GM19438 (cell line): ENCODE results near the gene FTO.
"Not testable (repeated sequence)": the region's sequence is repeated elsewhere in the genome, so short reads cannot be mapped to it uniquely, and the experiment has no call there.

ENCODE experiments used
- ATAC-seq: cut with Tn5 transposase; IDR thresholded peaks from one replicate; pipeline ENCODE4 v1.9.1; 2021; ENCODE audit warnings: low read depth; ENCODE audit not compliant: unreplicated experiment

FTO gene

DNA sequence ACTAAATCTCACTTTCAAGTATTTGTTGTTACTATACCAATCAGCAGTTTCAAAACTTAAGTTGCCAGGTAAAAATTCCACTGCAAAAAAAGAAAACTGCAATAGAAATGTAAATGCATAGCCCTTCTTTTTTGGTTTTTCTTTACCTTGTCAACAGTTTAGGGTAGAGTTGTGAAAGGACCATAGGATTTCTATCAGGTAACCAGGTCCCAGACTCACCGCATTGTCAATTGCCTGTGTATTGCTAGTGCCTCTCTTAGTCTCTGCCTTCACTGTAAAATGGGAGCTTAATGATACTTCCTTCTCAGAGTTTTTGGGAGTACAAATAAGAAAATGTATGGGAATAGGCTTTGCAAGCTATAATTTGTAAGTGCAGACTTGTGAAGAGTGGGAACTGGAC is 145.0 kb downstream of the FTO start:
- no peak for ATAC-seq

DNA sequence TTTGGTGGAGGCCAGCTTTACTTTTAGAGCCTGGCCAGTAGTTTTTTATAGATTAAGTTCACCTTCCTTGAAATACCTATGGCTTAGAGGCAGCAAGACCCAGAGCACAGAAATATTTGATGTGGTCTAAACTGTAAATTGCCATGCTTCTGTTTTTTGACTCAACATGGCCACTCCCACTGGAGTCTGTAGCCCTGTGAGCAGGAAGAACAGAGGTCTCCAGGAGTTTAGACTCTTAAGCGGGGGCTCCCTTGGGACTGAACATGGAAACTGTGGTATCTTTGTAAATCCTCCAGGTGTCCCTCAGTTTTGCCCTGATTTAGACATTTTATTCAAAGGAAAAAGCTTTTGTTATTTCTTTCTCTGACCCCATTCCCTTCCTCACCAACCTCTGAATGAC is 145.6 kb downstream of the FTO start:
- ATAC-seq, result no peak

DNA sequence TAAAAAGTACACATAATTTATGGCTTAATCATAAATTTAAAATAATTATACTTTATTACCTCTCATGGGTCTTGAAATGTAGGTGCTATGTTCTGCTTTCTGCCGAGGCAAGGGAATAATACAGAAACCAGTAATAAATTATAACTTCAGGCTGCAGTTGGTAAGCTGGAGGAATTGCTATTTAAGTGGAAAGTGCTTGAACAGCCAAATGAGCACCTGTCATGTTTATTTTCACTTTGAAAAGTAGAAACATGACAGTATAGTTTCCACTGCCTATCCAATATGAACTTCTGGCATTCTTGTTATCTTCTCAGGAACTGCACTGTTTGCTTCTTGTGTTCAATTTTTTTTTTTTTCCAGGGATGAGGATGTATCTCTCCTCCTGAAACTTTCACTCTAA is 146.0 kb downstream of the FTO start:
- ATAC-seq, result no peak

DNA sequence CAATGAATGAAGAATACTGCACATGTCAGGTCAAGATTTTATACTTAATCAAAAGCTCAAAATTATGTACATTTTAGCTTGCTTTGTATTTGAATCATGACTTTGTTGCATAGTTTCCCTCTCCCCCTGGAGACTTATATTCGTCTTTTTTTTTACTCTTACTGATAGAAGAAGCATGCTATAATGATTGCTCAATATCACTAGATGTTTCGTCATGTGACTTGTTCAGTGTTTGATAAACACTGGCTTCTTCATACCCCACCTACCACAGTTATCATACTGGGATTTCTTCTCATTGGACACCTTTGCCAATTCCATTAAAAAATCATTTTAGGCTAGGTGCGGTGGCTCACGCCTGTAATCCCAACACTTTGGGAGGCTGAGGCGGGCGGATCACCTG is 148.7 kb downstream of the FTO start:
- ATAC-seq, result no peak

DNA sequence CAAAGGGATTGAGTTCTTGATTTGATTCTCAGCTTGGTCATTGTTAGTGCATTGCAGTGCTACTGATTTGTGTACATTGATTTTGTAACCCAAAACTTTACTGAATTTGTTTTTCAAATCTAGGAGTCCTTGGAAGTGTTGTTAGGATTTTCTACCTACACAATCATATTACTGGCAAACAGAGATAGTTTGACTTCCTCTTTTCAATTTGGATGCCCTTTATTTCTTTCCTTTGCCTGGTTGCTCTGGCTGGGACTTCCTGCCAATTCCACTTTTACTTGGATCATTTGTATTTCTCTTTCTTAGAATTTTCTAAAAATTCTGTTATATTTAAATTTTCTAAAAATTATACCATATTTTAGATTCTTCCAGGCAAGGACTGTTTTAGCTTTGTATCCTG is 151.1 kb downstream of the FTO start:
- ATAC-seq, result no peak

DNA sequence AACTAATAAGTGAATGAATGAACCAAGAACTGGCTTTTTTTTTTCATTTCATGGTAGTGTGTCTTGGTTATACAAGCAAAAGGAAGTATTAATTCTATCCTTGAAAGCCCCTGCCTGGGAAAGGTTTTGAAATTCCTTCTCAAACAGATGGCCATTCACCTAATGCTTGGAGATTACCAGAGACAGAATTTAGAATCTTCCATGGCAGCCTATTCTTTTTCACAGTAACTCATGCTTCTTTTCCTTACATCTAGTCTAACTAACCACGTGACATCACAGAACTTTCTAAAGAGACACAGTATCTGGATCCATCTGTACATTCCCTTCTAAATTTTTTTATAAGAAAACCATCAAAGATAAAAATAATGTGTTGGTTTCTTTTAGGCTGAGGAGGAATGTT is 151.6 kb downstream of the FTO start:
- no peak for ATAC-seq

DNA sequence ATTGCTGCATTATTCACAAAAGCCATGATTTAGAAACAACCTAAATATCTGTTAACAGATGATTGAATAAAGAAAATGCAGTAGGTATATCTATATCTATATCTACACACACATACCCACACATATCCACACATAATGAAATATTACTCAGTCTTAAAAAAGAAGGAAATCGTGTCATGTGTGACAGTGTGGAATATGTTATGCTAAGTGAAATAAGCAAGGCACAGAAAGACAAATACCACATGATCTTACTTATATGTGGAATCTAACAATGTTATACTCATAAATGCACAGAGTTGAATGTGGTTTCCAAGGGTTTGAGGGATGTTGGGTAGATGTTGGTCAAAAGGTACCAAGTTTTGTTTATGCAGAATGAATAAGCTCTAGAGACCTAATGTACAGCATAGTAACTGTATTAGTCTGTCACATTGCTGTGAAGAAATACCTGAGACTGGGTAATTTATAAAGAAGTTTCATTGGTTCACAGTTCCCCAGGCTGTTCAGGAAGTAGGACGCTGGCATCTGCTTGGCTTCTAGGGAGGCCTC is 156.1 kb downstream of the FTO start:
- no peak for ATAC-seq

DNA sequence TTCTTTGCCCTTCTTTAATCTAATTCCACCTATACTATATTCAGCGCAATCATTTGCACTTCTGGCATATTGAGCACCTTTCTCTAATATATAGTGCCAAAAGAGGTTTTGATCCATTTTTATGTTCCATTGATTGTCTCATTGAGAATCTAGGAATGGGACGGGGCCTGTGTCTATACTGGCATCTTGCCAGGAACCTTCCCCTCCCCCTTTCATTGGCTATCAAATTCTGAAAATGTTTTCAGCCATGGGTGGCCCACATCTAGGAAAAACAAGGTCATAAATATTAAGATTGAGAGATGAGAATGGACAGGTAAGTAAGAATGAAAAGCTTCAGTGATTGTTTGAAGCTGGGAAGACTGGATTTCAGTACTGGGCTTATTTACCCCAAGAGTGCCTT is 159.9 kb downstream of the FTO start:
- ATAC-seq, result no peak

DNA sequence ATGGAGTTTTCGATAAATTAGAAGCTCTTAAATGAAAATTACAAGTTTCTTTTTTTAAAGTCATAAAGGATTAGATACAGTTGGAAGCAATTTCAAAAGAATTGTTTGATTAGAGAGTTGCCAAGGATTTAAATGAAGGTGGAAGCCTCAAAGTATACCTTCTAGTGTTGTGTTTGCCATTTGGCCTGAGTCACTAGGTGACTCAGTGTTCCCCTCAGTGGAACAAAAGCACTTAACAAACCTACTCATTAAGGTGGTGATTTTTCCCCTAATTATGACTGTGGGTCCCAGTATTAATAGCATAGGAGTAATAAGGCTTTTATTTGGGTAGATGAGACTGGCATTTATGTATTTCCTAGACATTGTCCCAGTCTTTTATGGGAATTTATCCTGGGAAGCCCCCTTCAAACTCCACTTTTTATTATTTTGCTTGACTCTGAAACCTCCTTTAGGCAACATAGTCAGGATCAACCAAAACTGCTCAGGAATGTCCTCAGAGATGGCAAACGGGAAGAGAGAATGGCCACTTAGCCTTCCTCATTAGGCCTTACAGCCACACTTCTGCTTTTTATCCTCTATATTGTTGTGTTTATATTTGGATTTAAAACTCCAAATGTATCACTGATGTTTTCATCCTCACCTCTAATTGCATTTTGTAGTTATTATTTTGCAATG is 161.0 kb downstream of the FTO start:
- ATAC-seq, result no peak

DNA sequence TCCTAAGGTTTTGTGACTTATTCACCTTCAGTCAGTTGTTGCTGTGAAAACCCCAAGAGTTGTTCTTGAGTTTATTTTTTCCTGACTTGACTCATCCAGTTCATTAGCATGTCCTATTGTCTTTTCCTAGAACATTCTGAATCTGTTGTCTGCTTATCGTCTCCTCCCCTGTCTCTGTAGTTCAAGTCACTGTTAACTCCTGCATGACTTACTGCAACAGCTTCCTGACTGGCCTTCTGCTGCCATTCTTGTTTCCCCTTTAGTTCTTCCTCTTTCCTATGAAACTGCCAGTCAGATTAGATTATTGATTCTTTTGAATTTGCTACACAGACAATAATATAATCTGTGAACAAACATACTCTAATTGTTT is 161.5 kb downstream of the FTO start:
- peak; percentile 70 for ATAC-seq

DNA sequence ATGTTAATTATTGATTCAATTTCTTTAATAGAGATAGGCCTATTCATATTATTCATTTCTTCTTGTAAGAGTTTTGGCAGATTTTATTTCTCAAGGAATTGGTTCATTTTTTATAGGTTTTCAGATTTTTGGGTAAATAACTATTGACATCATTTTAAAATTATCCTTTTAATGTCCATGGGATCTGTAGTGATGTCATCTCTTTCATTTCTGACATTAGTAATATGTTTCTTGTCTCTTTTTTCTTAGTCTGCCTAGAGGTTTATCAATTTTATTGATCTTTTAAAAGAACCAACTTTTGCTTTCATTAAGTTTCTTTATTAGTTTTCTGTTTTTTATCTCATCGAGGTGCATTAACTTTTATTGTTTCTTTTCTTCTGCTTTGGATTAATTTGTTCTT is 162.6 kb downstream of the FTO start:
- ATAC-seq, result no peak

DNA sequence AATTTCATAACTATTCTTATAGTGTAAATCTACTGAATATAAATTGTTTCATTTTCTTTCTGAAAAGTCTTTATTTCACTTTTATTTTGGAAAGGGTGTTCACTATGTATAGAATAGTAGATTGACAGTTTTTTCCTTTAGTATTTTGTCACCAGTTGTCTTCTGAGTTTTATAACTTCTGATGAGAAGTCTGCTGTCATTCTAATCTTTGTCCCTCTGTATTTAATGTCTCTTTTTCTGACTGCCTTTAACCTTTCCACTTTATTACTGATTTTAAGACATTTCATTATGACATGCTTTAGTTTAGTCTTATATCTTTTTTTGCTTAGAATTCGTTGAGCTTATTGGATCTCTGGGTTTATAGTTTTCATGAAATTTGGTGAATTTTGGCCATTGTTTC is 166.9 kb downstream of the FTO start:
- no peak for ATAC-seq

DNA sequence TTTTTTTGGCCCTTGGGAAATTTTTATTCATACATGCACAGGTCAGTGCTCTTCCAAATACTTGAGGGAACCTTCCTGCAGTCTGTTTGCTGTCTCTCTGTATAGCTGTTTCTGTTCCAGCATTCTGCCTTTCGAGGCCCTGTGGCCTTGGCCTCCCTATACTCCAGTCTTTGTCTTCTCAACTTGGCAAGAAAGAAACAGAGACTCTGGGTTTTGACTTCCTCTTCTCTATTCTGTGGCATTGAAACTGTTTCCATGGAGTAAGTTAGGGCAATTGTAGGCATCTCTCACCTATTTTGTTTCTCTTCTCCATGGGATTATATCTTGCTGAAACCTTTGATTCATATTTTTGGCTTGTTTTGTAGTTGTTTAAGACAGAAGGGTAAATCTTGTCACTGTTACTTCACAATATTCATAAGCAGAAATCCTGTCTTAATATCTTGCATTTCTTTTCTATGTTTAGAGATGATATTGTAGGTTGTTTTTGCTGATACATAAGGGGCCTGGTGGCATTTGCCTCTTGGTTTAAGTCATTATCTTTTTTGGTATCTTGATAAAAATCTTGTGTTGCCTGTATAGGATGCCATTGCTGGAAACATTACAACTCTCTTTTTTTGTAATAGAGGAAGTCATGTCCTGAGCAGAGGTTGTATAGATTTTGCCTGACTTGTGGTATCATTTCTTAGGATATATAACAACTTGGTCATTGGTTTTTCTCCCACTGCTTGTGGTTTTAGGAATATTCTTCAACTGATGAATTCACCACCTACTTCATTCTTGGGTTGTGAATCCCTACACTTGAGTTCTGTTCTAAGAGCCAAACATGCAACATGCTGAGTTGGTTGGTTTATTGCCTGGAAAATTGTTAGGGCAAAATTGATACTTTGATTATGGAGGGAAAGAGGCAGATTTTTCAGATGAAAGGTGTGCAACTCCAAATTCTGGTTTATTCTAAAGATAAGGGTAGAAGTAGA is 168.6 kb downstream of the FTO start:
- ATAC-seq, result no peak

DNA sequence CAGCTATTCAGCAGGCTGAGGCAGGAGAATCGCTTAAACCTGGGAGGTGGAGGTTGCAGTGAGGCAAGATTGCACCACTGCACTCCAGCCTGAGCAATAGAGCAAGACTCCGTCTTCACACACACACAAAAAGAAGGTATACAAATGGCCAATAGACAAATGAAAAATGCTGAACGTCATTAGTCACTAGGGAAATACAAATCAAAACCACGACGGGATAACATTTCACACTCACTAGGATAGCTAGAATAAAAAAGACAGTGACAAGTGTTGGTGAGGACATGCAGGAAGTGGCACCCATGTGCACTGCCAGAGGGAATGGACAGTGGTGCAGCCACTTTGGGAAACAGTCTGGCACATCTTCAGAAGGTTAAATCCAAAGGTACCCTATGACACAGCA is 172.9 kb downstream of the FTO start:
- no peak for ATAC-seq

DNA sequence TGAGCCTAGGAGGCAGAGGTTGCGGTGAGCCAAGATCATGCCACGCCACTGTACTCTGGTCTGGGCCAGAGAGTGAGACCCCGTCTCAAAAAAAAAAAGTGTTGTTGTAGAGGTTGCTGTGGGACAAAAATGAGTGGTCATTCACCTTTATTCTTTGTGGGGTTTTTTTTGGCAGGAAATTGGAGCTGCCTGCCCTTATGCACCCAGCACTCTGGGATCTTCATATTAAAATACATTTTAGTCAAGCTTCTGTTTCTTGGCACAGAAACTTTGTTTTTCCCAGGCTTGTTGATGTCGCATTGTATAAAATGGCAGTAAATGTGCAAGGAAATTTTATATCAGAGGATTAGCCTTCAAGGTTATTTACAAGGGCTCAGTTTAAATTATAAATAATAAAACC is 174.3 kb downstream of the FTO start:
- no peak for ATAC-seq

DNA sequence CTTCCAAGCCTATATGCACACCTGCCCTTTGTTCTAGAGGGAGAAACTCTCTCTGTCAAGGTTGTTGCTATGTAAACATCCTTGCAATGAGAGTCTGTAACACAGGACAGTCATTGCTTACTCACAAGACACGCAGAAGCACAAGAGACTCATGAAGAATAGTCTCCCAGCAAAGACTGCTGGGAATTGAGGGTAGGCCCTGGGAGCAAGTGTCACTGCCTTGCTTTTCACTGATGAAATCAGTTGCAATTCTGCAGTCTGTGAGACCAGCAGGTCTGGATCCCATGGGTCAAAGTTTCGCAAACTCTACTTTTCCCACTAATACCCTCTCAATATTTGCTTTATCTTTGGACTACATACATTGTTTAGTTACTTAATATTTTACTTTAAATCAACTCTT is 177.4 kb downstream of the FTO start:
- no peak for ATAC-seq

DNA sequence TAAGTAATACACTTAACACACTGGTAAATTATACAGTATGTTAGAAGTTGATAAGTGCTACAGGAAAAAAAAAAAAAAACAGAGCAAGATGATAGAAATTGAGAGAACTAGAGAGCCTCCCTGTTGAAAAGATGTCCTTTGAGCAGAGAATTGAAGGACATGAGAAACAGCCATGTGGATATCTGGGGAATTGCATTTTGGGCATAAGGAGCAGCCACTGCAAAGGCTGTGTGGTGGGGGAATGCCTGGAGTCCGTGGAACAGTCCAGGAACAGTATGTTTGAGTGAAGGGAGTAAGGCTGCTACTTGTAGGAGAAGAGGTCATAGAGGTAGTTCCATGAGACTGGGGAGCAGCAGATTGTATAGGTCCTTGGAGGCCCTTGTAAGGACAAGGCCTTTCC is 178.4 kb downstream of the FTO start:
- no peak for ATAC-seq

DNA sequence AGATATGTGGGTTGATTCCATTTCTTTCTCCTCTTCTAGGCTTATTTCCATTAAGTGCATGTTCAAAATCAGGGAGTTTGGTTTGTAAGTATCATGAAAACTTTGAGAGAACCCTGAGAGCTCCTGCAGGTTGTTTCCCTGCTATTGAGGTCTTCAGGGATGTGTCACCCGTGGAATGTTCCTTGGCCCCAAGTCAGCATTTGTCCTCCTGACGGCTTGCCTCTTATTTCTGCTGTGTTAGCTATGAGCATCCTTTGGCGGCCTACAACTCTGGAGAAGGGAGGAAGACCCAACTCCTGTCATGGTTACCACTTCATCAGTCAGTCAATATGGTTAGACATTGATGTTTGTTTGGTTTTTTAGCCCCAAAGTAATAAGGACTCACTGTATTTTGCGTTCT is 180.8 kb downstream of the FTO start:
- ATAC-seq, result no peak

DNA sequence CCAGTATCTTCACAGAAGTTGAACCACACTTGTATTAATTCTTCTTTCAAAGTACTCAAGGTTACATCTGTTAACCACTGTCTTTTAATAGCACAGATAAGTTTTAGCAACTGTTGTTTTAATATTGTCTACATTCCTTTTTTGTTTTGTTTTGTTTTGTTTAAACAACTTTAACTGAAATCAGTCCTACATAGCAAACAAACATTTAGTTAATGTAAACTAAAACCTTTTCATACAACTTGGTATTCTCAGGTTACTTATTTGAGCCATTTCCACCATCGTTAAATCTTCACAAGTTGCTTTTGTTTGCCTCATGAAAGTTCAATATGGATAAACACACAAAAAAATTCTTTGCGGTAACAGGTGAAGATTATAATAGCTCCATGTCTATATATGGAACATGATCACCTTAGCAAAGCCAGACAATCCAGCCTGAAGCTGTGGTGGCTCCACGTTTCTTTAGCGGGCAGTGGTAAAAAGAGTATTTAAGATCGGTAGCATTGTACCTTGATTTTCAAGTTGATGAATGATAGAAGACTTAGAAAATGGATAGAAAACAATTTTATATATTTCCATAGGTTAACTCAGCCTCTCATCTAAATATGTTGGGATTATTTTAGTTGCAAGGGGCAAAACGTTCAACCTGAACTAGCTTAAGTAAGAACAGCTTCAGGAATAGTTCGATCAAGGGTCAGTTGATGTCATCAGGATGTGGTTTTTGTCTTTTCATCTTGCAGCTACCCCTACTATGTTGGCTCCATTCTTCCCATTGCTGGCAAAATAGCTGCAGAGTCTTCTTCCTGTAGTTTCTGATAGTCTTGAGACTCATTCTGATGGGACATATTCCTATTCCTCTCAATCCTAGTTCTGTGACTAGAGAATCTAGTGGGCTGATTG is 182.8 kb downstream of the FTO start:
- no peak for ATAC-seq

DNA sequence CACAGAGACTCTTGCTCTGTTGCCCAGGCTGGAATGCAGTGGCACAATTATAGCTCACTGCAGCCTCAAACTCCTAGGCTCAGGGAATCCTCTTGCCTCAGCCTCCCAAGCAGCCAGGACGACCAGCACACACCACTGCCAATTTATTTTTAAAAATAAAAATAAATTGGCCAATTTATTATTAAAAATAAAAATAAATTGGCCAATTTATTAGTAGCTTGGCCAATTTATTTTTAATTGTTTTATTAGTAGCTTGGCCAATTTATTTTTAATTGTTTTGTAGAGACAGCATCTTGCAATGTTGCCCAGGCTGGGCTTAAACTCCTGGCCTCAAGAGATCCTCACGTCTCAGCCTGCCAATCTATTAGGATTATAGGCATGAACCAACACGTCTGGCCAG is 184.3 kb downstream of the FTO start:
- no peak for ATAC-seq

DNA sequence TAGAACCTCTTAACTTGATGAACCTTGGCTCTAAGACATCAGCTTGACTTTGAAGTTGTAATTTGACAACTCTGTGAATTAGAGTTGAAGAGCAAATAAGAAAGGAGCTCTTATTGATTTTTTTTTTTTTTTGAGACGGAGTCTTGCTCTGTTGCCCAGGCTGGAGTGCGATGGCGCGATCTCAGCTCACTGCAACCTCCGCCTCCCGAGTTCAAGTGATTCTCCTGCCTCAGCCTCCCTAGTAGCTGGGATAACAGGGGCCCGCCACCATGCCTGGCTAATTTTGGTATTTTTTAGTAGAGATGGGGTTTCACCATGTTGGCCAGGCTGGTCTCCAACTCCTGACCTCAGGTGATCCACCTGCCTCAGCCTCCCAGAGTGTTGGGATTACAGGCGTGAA is 186.9 kb downstream of the FTO start:
- ATAC-seq, result not testable (repeated sequence)
